OCI-LY3 (cell line): ENCODE measurements around the gene SRP14.

Experiments used
- EZH2phosphoT487 ChIP-seq: fragments of 200-600 bp; shearing (Covaris generic); IDR thresholded peaks from 2 replicates; pipeline ENCODE4 v1.6.1; 2018; ENCODE audit warnings: antibody characterized with exemption, mixed run types, low read depth
- TF ChIP-seq, protein P1 (sequence below): fragments of 200-600, 300-600 bp; sonication (generic); IDR thresholded peaks from 2 replicates; pipeline ENCODE4 v1.5.1; 2014; ENCODE audit warnings: antibody characterized with exemption, low read length, low read depth

DNA sequence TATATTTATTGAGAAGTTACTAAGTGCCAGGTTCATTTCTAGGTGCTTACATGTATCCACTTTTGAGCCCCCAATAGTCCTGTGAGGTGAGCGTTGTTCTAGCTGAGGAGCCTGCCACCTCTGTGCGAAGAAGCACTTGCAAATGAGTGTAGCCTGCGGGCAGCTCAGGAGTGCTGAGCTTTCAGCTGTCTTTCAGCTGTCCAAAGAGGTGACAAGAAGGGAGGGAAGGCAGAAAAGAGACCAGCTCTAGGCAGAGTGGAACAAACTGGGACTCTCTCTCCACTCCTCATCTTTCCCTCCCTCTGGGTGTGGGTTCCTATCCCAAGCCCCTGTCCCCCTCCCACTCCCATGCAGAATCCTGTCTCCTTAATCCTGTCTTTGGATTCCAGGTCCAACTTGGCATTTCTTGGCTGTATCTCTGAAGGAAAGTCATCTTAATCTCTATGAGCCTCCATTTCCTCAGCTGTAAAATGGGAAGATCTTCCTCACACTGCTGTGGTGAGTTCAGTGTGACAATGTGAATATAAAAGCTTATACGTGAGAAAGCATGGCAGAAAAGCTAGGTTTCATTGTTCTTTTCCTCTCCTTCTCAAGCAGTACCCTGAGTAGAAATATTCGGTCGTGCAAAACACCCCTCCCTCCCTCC, 6.7 kb upstream of the SRP14 start:
- TF ChIP-seq, protein P1, sequence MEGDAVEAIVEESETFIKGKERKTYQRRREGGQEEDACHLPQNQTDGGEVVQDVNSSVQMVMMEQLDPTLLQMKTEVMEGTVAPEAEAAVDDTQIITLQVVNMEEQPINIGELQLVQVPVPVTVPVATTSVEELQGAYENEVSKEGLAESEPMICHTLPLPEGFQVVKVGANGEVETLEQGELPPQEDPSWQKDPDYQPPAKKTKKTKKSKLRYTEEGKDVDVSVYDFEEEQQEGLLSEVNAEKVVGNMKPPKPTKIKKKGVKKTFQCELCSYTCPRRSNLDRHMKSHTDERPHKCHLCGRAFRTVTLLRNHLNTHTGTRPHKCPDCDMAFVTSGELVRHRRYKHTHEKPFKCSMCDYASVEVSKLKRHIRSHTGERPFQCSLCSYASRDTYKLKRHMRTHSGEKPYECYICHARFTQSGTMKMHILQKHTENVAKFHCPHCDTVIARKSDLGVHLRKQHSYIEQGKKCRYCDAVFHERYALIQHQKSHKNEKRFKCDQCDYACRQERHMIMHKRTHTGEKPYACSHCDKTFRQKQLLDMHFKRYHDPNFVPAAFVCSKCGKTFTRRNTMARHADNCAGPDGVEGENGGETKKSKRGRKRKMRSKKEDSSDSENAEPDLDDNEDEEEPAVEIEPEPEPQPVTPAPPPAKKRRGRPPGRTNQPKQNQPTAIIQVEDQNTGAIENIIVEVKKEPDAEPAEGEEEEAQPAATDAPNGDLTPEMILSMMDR, result no peak
- TF ChIP-seq EZH2phosphoT487, result no peak
